Measurements from ENCODE around the gene RGS7.

DNA sequence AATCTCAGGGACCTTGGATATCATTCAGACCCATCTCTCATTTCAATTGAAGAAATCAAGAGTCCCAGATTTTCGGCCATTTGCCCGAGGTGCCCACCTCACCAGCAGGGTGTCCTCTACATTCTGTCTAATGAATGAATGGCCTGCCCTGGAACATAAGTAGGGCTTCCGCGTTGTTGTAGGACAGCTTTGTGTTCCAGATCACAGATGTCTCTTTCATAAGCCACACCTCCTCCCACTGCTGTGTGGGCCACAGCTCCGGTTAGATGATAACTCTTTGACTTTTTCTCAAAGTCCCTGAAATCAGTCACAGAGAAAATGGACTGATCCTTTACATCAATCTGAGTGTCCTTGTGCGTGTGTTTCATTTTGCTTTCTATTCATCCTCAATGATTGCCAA, 144.4 kb downstream of the RGS7 start:
- TF ChIP-seq, protein P1, sequence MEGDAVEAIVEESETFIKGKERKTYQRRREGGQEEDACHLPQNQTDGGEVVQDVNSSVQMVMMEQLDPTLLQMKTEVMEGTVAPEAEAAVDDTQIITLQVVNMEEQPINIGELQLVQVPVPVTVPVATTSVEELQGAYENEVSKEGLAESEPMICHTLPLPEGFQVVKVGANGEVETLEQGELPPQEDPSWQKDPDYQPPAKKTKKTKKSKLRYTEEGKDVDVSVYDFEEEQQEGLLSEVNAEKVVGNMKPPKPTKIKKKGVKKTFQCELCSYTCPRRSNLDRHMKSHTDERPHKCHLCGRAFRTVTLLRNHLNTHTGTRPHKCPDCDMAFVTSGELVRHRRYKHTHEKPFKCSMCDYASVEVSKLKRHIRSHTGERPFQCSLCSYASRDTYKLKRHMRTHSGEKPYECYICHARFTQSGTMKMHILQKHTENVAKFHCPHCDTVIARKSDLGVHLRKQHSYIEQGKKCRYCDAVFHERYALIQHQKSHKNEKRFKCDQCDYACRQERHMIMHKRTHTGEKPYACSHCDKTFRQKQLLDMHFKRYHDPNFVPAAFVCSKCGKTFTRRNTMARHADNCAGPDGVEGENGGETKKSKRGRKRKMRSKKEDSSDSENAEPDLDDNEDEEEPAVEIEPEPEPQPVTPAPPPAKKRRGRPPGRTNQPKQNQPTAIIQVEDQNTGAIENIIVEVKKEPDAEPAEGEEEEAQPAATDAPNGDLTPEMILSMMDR (IDR thresholded peaks at IDR 0.05; ENCODE audit: poor library complexity) = no peak
- TF ChIP-seq EZH2 (IDR thresholded peaks at IDR 0.05; ENCODE audit: borderline replicate concordance) = no peak
- no peak for TF ChIP-seq EZH2phosphoT487 (IDR thresholded peaks at IDR 0.05; ENCODE audit: low read depth, severe bottlenecking, unreplicated experiment)

Data from hepatocyte (in vitro differentiated cells).